Liver (tissue), 9 donors: Measurements from ENCODE around the gene ZGPAT. TPM values are rescaled to one million over a fixed set of nuclear protein-coding genes. Genes with fewer than 3 reads are reported as not detected.

Source experiments
- DNase-seq: peaks from one replicate; pipeline ENCODE4 v3.0.0-alpha.2; 2017; ENCODE audit warnings: low spot score
- H3K27ac ChIP-seq, 2 donors: one replicate each; pipeline ENCODE4 v1.7.0; 2013; ENCODE audit warnings: inconsistent platforms in 2 of 2, low read length in 2 of 2, control low read depth in 1 of 2, low read depth in 1 of 2, mild to moderate bottlenecking in 1 of 2
- H3K27me3 ChIP-seq, 4 donors: one replicate each; pipeline versions ENCODE4 v1.6.1 to v1.7.0; 2013; ENCODE audit warnings: low read length in 3 of 4, inconsistent platforms in 1 of 4, mild to moderate bottlenecking in 1 of 4, moderate library complexity in 1 of 4; ENCODE audit not compliant: control insufficient read depth in 4 of 4, insufficient read depth in 4 of 4
- H3K36me3 ChIP-seq, 4 donors: one replicate each; pipeline versions ENCODE4 v1.6.1 to v1.7.0; 2013; ENCODE audit warnings: low read length in 3 of 4, mild to moderate bottlenecking in 3 of 4, low read depth in 1 of 4, moderate library complexity in 1 of 4; ENCODE audit not compliant: control insufficient read depth in 4 of 4, insufficient read depth in 3 of 4
- H3K4me1 ChIP-seq, 4 donors: one replicate each; pipeline versions ENCODE4 v1.6.1 to v1.7.0; 2013; ENCODE audit warnings: low read length in 3 of 4, mild to moderate bottlenecking in 3 of 4, moderate library complexity in 1 of 4; ENCODE audit not compliant: control insufficient read depth in 4 of 4, insufficient read depth in 4 of 4
- H3K4me3 ChIP-seq, 3 donors: one replicate each; pipeline versions ENCODE4 v1.6.1 to v1.7.0; 2013; ENCODE audit warnings: low read length in 3 of 3, control low read depth in 1 of 3, low read depth in 1 of 3, mild to moderate bottlenecking in 1 of 3
- H3K9ac ChIP-seq, 2 donors: one replicate each; pipeline ENCODE4 v1.7.0; 2013; ENCODE audit warnings: low read length in 2 of 2, mild to moderate bottlenecking in 2 of 2, moderate library complexity in 2 of 2, control low read depth in 1 of 2, low read depth in 1 of 2
- H3K9me3 ChIP-seq, 4 donors: one replicate each; pipeline versions ENCODE4 v1.6.1 to v1.7.0; 2013; ENCODE audit warnings: low read length in 3 of 4; ENCODE audit not compliant: control insufficient read depth in 4 of 4
- ATF3 ChIP-seq: IDR thresholded peaks from 2 replicates; pipeline ENCODE4 v1.6.1; 2016; ENCODE audit warnings: antibody characterized with exemption
- FOXA1 ChIP-seq: IDR thresholded peaks from 2 replicates; pipeline ENCODE4 v1.6.1; 2016; ENCODE audit warnings: antibody characterized with exemption
- FOXA2 ChIP-seq: IDR thresholded peaks from 2 replicates; pipeline ENCODE4 v1.6.1; 2016; ENCODE audit warnings: antibody characterized with exemption
- GABPA ChIP-seq, 2 donors: IDR thresholded peaks in 1 of 2; conservative IDR thresholded peaks in 1 of 2; 2 replicates each; pipeline ENCODE4 v1.6.1; 2016; ENCODE audit warnings: antibody characterized with exemption in 2 of 2, mild to moderate bottlenecking in 1 of 2, moderate library complexity in 1 of 2
- HNF4A ChIP-seq, 2 donors: conservative IDR thresholded peaks; 2 replicates each; pipeline ENCODE4 v1.6.1; 2016; ENCODE audit warnings: antibody characterized with exemption in 2 of 2, mild to moderate bottlenecking in 2 of 2
- JUND ChIP-seq, 2 donors: IDR thresholded peaks; 2 replicates each; pipeline ENCODE4 v1.6.1; 2016; ENCODE audit warnings: antibody characterized with exemption in 2 of 2
- MAX ChIP-seq: IDR thresholded peaks from 2 replicates; pipeline ENCODE4 v1.6.1; 2016; ENCODE audit warnings: antibody characterized with exemption
- RAD21 ChIP-seq, 2 donors: IDR thresholded peaks; 2 replicates each; pipeline ENCODE4 v1.6.1; 2016; ENCODE audit warnings: antibody characterized with exemption in 2 of 2, mild to moderate bottlenecking in 2 of 2
- REST ChIP-seq: IDR thresholded peaks from 2 replicates; pipeline ENCODE4 v1.6.1; 2016; ENCODE audit warnings: antibody characterized with exemption, mild to moderate bottlenecking
- SP1 ChIP-seq: IDR thresholded peaks from 2 replicates; pipeline ENCODE4 v1.6.1; 2018; ENCODE audit warnings: antibody characterized with exemption, mild to moderate bottlenecking
- TAF1 ChIP-seq: conservative IDR thresholded peaks from 2 replicates; pipeline ENCODE4 v1.6.1; 2016; ENCODE audit warnings: antibody characterized with exemption, mild to moderate bottlenecking
- ZBTB33 ChIP-seq: IDR thresholded peaks from 2 replicates; pipeline ENCODE4 v1.6.1; 2016; ENCODE audit warnings: antibody characterized with exemption
- WGBS: extraction: QIAGEN DNeasy Blood & Tissue Kit; methylation state at CpG from one replicate; pipeline ENCODE4 v1.1.7; 2013; 5-methylcytosine and 5-hydroxymethylcytosine counted together
- polyA plus RNA-seq, 2 donors: library from polyadenylated mRNA; stranded (reverse) in 1 of 2; unstranded in 1 of 2; fragments of 200-250 nt in 1 of 2; fragments of >200 nt in 1 of 2; fragmentation: Nextera tagmentation in 1 of 2; extraction: Ambion mirVana in 1 of 2; gene quantifications; one replicate each; pipeline versions ENCODE4 v1.2.1 to v1.2.3, GENCODE V29; 2013 to 2015
- total RNA-seq, 2 donors: library from RNA; depleted of rRNA; stranded (reverse); fragments of >200 nt; gene quantifications; one replicate each; pipeline ENCODE4 v1.2.3, GENCODE V29; 2014
- donor health status: healthy.
- donor health status: healthy.
- donor health status: healthy.
- donor health status: healthy.
- donor health status: healthy.

ZGPAT gene
- total and polyA plus RNA-seq, 4 donors: 10.3 to 90.5 (median 20.5) TPM

- TF ChIP-seq HNF4A (conservative IDR thresholded peaks at IDR 0.05): no peak
- TF ChIP-seq FOXA2: no peak
- no peak for TF ChIP-seq JUND (IDR thresholded peaks at IDR 0.05)
- TF ChIP-seq TAF1: no peak
- TF ChIP-seq SP1: no peak
- no peak for TF ChIP-seq GABPA (IDR thresholded peaks at IDR 0.05 in 1 of 2, conservative IDR thresholded peaks at IDR 0.05 in 1 of 2)
These were observed 39.8 kb downstream of the ZGPAT start (continued) for GRCh38 chr20:63747622-63748069.

GRCh38 chr20:63748070-63748933, 40.5 kb downstream of the ZGPAT start:
- no peak overlapping the region for H3K4me3 ChIP-seq
- no peak for TF ChIP-seq SP1
- H3K27me3 ChIP-seq: no peaks in the 10 kb centered on the region
- H3K9ac ChIP-seq: no peak overlapping the region
- 73% methylated on average over 20 of the region's 20 CpGs for WGBS
- DNase-seq: no peak
- H3K36me3 ChIP-seq: no peaks in the 10 kb centered on the region
- no peak overlapping the region for H3K27ac ChIP-seq
- no peaks in the 10 kb centered on the region for H3K9me3 ChIP-seq
- H3K4me1 ChIP-seq: peaks cover 0 to 13% (median 7%) of the 10 kb centered on the region in 4 donors

GRCh38 chr20:63748934-63749270, 41.1 kb downstream of the ZGPAT start:
- Histone ChIP-seq H3K4me3 (no peak overlapping the region), H3K27me3 (no peaks in the 10 kb centered on the region), H3K4me1 (peaks cover 0 to 9% (median 3%) of the 10 kb centered on the region in 4 donors), H3K36me3 (no peaks in the 10 kb centered on the region), H3K9me3 (no peaks in the 10 kb centered on the region), H3K9ac (no peak overlapping the region), H3K27ac (no peak overlapping the region)
- TF ChIP-seq JUND (IDR thresholded peaks at IDR 0.05): no peak
- TF ChIP-seq MAX: no peak
- no peak for TF ChIP-seq SP1
- TF ChIP-seq REST: no peak
- no peak for TF ChIP-seq ZBTB33
- TF ChIP-seq ATF3: no peak
- TF ChIP-seq FOXA1: no peak
- no peak for TF ChIP-seq TAF1
- no peak for TF ChIP-seq RAD21 (IDR thresholded peaks at IDR 0.05)
- DNase-seq: no peak
- 78% methylated on average over 11 of the region's 11 CpGs for WGBS
